TTC549 (cell line): ENCODE measurements around the gene YWHAG.
"Not testable (repeated sequence)": the region's sequence is repeated elsewhere in the genome, so short reads cannot be mapped to it uniquely, and the experiment has no call there.

Source experiments
- FAIRE-seq: peaks from 2 replicates; lab custom pipeline; 2012; peaks lifted over from hg19 to GRCh38; lab: Jason Lieb, UNC

Gene YWHAG

DNA sequence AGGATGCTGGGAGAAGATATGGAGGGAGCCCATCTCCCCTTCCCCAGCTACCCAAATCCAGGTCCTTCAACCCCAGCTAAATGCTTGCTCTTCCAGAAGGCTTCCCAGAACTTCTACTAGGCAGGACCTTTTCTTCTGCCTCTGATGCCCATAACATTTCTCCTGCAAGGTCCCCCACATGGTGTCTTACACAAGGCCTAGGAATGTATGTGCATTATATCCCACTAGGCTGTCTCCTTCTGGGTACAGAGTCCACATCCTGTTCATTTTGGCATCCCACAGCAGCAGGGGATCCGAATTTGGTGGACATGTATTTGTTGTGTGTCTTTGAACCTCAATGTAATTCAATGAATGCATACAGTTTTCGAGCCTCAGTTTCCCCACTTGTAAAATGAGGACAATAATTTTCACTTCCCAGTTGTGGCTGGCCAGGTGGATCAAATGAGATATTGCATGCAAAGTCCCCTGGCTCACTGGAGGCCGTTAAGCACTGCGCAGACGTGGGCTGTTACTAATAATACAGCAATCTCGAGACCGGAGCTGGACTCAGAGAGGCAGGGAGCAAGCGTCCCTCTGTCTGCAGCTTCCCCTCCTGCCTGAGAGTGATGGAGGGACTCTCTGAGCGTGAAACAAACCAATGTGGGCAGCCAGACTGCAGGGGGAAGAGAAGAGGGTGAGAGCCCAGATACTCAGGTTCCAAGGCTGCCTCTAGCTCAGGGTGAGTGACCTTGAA lies 18.6 kb upstream of the YWHAG start:
- no peak for FAIRE-seq

DNA sequence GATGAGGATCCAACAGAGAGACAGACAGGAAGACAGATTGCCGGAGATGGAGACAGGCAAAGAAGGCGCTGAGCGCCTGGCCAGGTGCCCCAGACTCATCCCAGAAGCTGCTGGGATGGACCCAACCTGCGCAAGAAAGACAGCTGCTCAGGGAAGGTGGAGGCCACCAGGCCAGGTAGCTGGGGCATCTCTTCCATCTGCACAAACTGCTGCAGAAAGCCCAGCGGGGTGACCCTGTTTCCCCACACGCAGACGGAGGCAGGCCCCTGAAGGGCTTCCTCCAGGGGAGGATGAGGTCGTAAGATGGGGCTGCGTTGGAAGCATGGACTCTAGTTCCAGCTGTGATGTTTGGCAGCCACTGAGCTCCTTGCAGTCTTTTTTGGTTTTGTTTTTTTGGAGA lies 16.5 kb upstream of the YWHAG start:
- FAIRE-seq: no peak

DNA sequence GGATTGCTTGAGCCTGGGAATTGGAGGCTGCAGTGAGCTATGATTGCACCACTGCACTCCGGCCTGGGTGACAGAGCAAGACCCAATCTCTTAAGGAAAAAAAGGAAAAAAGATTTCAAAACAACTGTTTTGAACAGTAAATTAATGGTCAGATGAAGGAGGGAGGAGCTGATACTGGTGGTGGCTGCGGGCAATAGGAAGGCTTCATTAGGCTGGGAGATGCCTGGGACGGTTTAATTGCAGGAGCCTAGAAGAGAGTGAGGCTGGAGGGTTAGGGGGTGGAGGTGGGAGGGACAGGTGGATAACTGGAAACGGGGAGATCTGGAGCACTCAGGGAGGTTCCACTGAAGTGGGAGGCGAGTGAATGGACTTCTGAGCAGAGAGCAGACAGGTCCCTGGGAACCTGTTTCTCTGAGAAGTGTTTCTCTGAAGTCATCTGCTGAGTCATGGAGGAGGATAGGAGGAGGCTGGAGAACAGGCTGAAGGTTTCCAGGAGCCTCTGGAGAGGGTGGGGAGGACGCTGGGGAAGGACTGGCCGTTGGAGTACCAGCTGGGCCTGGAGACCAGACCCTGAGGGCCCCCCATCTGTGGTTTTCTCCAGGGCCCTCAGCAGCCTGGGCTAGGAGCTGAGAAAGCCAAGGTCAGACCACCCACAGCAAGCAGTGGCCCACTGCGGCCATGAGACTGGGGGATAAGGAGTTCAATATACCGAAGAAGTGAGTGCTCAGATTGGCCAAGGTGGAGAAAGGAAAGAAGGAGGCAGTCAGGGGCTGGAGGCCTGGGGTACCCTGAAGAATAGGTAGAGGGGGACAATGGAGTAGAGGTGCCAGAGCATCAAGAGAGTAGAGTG lies 14.4 kb upstream of the YWHAG start:
- no peak for FAIRE-seq

DNA sequence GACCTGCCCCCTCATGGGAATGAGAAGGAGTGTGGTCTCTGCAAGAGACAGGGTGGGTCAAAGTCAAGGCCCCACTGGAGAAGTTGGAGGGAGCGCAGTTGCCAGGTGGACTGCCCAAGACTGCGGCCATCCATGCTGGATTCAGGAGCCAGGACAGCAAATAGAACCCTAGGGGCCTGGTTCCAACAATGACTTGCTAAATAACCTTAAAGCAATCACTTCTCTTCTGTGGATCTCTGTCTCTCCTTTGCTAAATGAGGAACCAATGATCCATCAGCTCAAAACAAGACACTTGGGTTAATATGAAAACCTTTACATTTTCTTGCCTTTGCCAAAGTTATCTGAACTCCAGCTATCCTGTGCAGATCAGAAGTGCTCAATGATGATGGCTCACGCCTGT lies 12.6 kb upstream of the YWHAG start:
- no peak for FAIRE-seq

GRCh38 chr7:76369018-76369417 lies 10.2 kb upstream of the YWHAG start:
- no peak for FAIRE-seq

GRCh38 chr7:76368190-76368589 lies 9.4 kb upstream of the YWHAG start:
- no peak for FAIRE-seq

GRCh38 chr7:76364198-76364584 lies 5.4 kb upstream of the YWHAG start:
- FAIRE-seq: no peak

GRCh38 chr7:76363754-76364153 lies 5.0 kb upstream of the YWHAG start:
- not testable (repeated sequence) for FAIRE-seq

- no peak for FAIRE-seq
These were observed 1.3 kb upstream of the YWHAG start for GRCh38 chr7:76359978-76360638.

GRCh38 chr7:76359111-76359977 lies 553 bp upstream of the YWHAG start:
- peak; percentile 76 for FAIRE-seq

- FAIRE-seq: no peak
These were observed 745 bp downstream of the YWHAG start for GRCh38 chr7:76358011-76358480.

- FAIRE-seq: no peak
These were observed 1.2 kb downstream of the YWHAG start for GRCh38 chr7:76357475-76358010.

DNA sequence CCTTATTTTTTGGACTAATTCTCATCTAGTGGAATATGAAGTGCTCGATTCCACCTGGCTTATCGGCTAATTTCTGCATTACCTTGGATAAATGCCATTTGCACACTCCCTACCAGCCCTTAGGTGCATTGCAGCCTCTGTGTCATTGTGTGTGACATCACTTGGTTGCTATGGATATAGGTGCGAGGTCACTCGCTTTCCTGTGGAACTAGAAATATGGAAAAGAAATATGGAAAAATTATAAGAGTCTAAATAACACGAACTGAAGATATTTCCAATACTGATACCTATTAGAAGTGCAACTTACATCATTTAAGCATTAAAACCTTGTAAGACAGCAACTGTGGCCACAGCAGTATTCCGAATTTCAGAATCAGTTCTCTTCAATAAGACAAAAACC lies 2.0 kb downstream of the YWHAG start:
- no peak for FAIRE-seq

DNA sequence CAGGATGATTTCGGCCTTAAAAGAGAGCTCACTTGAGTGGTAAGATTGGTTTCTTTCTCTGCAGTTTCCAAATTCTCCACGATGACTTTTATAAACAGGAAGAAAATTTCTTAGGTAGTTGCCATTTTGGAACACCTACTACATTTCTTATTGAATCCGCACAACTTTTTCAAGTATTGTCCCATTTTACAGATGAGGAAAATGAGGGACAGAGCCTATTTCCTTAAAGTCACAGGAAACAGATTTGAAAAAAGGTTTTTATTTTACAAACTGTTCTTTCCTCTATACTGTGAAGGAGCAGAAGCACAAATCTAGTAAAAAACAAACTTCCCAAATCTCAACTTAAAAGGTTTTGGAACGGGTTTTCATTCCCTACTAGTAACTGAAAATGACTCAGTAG lies 2.7 kb downstream of the YWHAG start:
- FAIRE-seq: no peak

GRCh38 chr7:76354981-76355730 lies 3.6 kb downstream of the YWHAG start:
- FAIRE-seq: no peak

GRCh38 chr7:76354516-76354915 lies 4.3 kb downstream of the YWHAG start:
- FAIRE-seq: no peak

DNA sequence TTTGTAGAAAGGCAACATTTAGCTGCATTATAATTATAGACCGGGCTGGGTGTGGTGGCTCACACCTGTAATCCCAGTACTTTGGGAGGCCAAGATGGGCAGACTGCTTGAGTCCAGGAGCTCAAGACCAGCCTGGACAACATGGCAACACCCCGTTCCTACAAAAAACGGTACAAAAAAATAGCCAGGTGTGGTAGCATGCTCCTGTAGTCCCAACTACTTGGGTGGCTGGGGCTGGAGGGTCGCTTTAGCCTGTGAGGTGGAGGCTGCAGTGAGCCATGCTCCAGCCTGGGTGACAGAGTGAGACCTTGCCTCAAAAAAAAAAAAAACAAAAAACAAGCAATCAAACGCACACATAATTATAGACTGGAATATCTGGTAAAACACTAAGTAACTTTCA lies 5.0 kb downstream of the YWHAG start:
- FAIRE-seq: no peak

DNA sequence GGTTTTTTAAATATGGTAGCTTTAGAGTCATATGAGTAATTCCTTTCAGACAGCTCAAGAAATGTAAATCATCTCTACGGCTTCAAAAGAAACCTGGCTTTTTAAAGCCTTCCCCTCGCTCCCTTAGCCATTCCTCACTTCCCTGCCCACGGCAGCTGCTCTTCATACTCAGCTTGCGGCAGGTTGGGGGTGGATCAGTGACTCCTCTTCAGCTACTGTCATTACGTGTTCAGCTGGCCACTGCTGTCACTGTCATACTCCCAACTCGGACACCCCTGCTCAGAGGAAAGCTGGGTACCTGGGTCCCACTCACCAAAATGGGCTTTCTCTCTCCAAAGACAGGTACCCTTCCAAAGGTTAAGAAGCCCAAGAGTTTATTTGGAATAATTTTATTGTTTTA lies 6.6 kb downstream of the YWHAG start:
- no peak for FAIRE-seq

- no peak for FAIRE-seq
These were observed 7.4 kb downstream of the YWHAG start for GRCh38 chr7:76351372-76351771.

GRCh38 chr7:76349313-76349885 lies 9.4 kb downstream of the YWHAG start:
- FAIRE-seq: no peak

- FAIRE-seq: no peak
These were observed 11.1 kb downstream of the YWHAG start for GRCh38 chr7:76347710-76348109.
